Skin epidermis (tissue), 12 donors: Measurements from ENCODE around the gene CTNS.
A peak's percentile ranks its signal among the peaks of the same experiment; 100 is the strongest.

Source experiments
- H3K27ac ChIP-seq, 21 experiments: fragments of 200-600 bp; sonication (generic) in 11 of 21; one replicate each; pipeline ENCODE4 v1.5.0; 2020; ENCODE audit warnings: mild to moderate bottlenecking in 3 of 21, inconsistent platforms in 2 of 21, moderate library complexity in 2 of 21
- H3K4me3 ChIP-seq, 7 experiments: fragments of 200-600 bp; sonication (generic) in 2 of 7; one replicate each; pipeline ENCODE4 v1.5.0; 2020; ENCODE audit warnings: inconsistent platforms in 2 of 7, mild to moderate bottlenecking in 2 of 7, moderate library complexity in 1 of 7

CTNS gene

DNA sequence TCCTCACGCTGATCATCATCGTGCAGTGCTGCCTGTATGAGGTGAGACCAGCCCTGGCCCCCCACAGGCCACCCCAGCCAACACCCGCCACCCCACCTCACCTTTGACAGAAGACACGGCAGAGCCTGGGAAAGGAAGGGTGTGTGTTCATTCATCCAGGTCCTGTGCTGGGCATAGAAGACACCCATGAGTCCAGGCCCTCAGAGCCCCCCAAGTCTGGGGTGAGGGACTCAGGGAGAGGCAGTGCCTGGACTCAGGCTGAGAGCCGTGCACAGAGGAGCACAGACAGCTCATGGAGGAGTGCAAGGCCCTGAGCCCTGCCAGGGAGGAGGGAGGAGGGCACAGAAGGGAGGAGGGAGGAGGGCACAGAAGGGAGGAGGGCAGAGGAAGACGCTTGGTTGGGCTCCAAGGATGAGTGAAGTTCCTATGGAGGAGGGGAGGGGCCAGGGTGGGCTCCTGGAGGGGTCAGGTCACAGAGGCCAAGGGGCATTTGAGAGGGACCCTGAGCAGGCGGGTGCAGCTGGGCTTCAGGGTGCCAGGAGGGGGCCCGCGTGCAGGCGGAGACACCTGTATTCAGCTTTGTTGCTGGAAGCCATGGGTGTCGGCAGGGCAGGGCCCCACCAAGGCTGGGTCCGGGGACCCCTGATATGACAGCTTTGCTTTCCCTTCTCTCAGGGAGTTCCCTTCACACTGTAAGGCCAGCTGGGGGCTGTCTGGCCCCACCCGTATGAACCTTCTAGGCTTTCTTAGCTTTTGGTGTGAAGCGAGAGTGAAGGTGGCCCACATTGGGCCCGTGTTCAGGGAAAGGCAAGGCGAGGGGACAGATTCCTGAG lies 20.4 kb downstream of the CTNS start:
- H3K4me3 ChIP-seq: no peak overlapping the region
- peak overlapping the region in 1 of 21 experiments; percentile 8 for H3K27ac ChIP-seq

DNA sequence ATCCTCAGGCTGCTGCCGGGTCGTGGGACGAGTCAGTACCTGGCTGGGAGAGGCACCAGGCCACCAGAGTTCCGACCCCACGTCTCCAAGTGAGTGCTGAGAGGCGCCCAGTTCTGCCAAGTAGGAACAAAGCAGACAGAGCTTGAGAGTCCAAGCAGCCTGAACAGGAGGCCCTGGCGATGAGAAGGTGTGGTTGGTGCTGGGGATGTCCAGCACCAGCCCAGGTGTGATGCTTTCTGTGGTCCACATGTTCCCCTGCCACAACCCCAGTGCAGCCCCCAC lies 21.0 kb downstream of the CTNS start:
- Histone ChIP-seq H3K27ac (peak overlapping the region in 1 of 21 experiments; percentile 33), H3K4me3 (no peak overlapping the region)

GRCh38 chr17:3657874-3658783 lies 21.6 kb downstream of the CTNS start:
- Histone ChIP-seq H3K4me3 (no peak overlapping the region), H3K27ac (peak overlapping the region in 8 of 21 experiments; percentile 10 to 81 (median 70))

GRCh38 chr17:3658784-3659449 lies 22.4 kb downstream of the CTNS start:
- Histone ChIP-seq H3K27ac (peak overlapping the region in 17 of 21 experiments; percentile 8 to 81 (median 60)), H3K4me3 (no peak overlapping the region)

- H3K4me3 ChIP-seq: no peak overlapping the region
- peak overlapping the region in 17 of 21 experiments; percentile 8 to 81 (median 60) for H3K27ac ChIP-seq
These were observed 23.1 kb downstream of the CTNS start for GRCh38 chr17:3659541-3660111.

GRCh38 chr17:3660311-3660891 lies 23.8 kb downstream of the CTNS start:
- Histone ChIP-seq H3K27ac (peak overlapping the region in 16 of 21 experiments; percentile 8 to 81 (median 56)), H3K4me3 (no peak overlapping the region)

GRCh38 chr17:3663102-3664011 lies 26.8 kb downstream of the CTNS start:
- H3K4me3 ChIP-seq: no peak overlapping the region
- no peak overlapping the region for H3K27ac ChIP-seq

DNA sequence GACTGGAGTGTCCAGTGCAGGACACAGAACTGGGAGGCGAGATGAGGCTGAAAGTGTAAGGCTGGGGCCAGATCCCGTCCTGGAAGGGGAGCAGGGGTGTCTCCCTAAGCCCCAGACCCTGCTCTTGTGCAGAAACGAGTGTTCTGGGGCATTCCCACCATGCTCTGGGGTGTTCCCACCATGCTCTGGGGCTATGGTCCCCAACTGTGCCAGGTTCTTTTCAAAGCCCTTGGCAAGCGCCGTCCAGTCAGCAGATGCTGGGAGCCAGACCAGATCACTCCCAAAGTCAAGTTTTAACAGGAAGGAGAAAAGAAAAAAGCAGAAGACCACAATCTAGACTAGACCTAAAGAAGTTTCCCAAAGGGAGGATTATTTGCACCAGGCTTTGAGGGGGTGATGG lies 29.3 kb downstream of the CTNS start:
- Histone ChIP-seq H3K4me3 (no peak overlapping the region), H3K27ac (peak overlapping the region in 11 of 21 experiments; percentile 30 to 96 (median 89))

DNA sequence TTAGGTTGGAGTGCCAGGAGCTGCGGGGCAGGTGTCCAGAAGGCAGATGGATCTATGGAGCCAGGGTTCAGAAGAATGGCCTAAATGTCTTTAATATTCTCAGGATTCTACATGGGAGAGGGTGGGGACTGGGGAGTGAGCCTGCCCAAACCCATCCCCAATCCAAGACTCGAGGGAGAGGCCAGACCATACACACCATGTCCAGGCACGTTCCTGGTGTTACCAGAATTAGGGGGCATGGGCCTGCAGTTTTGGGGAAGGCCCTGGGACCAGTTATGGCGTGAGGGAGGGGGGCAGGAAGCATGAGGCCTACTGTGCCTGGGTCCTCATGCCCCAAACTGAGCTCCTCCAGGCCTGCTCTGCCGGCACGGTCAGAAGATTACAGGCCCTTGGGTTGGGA lies 30.0 kb downstream of the CTNS start:
- H3K27ac ChIP-seq: peak overlapping the region in 14 of 21 experiments; percentile 52 to 97 (median 92)

DNA sequence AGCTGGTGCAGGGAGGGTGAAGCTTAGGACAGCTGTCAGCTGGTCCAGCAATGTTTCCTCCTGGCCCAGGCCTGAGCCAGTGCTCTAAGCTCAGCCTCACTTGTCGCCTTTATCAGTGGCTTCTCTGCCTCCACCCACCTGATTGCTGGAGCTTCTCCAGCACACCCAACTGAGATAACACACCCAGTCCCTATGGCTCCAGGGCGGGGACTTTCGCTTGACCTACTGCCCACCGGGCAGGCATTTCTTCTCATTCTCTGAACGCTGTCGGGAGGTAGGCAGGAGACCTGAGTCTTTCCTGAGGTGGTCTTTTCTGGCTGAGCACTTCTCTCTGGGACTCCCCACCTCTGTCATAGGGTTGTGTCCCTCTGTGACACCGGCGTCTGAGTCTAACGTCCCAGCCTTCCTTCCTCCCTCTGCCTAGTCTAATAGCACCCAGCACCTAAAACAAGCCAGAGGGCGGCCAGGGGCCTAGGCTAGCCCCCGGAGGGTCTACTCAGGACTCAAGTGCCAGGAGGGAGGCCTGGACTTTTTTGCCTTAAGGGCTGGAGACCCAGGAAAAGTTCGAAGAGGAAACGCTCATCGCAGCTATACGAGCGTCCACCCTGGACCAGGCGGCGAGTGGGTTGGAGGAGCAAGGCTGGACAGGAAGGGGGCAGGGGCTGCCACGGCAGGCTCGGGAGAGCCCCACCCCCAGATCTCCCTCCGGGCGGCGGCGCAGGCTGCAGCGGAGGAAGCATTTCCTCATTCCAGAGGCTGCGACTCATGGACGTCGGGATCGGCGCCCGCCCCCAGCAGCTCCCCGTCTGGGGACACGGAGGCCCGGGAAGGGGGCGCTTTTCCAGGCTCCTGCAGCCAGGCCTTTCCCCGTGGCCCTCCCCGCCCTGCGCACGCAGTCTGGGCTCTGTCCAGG lies 31.1 kb downstream of the CTNS start:
- Histone ChIP-seq H3K27ac (peak overlapping the region; percentile 67 to 99 (median 94)), H3K4me3 (peak overlapping the region; percentile 66 to 97 (median 92))

More for the DNA sequence above, 30.0 kb downstream of the CTNS start:
- peak overlapping the region in 5 of 7 experiments; percentile 11 to 97 (median 92) for H3K4me3 ChIP-seq

DNA sequence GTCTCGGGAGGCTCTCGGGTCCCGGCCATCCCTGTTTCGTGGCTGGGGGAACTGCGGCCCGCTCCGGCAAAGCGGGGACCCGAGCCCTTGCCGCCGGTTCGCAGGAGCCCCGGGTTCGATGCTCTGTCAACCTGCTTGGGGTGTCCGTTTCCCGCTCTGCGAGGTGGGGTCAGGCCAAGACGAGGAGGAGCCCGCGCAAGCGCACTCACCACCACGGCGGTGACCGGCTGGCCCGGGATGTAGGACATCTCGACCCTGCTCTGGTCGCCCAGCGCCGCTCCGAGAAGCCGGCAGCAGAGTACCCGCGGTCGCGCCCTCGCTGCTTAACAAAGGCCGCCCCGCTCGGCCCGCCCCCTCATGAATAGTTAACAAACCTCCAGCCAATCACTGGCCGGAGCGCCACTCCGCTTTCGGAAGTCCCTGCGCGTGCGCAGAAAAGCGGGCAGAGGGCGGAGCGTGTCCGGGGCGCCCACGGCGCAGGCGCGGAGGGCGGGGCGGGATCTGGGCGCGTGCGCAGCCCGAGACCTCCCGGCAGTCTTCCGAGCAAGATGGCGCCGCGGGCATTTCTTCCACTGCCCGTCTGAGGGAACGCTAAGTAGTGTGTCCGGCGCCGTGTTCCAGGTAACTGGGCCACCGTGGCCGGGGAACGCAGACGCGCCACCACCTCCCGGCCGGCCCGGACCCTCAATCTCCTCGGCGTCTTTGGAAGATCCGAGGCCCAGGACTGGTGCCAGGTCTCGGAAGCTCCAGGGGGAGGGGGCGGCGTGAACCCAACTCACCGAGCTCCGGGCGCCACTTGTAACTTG lies 31.9 kb downstream of the CTNS start, which contains the start of the genes EMC6 and TAX1BP3:
TSS of gene EMC6 (plus strand) at position 534 of the 806 bp plus-strand sequence. CDS start 335 bp downstream, outside the sequence.
TSS of gene TAX1BP3 (minus strand) at position 300 of the 806 bp plus-strand sequence. CDS start at position 248, 52 bp downstream.
- Histone ChIP-seq H3K4me3 (peak within 1 kb of the TSS; percentile 66 to 97 (median 92)), H3K27ac (peak within 1 kb of the TSS; percentile 67 to 99 (median 94))

GRCh38 chr17:3669085-3669347 lies 32.5 kb downstream of the CTNS start:
- Histone ChIP-seq H3K4me3 (peak overlapping the region; percentile 66 to 97 (median 92)), H3K27ac (peak overlapping the region; percentile 50 to 99 (median 94))

DNA sequence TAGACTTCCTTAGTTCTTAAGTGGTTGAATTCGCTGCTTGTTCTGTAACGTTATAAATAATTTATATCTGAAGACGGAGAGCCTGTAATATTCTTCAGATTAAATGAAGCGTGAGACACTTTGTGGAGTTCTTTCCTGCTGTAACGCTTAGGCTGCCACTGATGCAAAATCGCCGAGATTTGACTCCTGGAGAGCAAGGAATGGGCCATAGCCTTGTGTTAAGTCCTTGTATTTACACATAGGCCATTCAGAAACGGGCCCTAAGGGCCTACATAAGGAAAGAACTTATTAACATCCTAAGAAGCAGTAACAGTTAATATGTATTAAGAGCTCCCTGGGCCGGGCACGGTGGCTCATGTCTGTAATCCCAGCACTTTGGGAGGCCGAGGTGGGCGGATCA lies 33.0 kb downstream of the CTNS start:
- Histone ChIP-seq H3K27ac (peak overlapping the region in 8 of 21 experiments; percentile 93 to 98 (median 94)), H3K4me3 (peak overlapping the region; percentile 66 to 97 (median 92))

- no peak overlapping the region for H3K4me3 ChIP-seq
- H3K27ac ChIP-seq: no peak overlapping the region
These were observed 36.0 kb downstream of the CTNS start for GRCh38 chr17:3672571-3672970.

DNA sequence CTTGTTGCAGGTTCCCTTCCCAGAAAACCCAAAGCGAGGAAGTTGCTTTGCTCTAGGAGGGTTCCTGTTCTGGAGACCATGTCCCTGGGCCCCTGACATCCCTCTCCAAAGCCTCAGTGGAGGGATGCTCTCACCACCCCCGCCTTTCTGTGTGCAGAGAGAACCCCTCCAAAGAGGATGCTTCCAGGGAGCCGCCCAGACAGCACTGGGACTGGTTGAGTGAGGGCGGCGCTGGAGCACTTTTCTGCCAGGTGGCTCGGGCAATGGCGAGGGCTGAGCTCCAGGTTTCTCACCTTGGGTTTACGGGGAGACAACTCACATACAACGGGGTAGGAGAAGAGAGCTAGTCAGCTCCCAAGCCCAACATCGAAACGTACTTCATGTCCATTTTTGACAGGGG lies 39.3 kb downstream of the CTNS start:
- no peak overlapping the region for H3K27ac ChIP-seq
- H3K4me3 ChIP-seq: no peak overlapping the region

- H3K4me3 ChIP-seq: no peak overlapping the region
- H3K27ac ChIP-seq: no peak overlapping the region
These were observed 41.7 kb downstream of the CTNS start for GRCh38 chr17:3678095-3678820.
